ENCODE measurements around the gene TSHR.

Gene TSHR

DNA sequence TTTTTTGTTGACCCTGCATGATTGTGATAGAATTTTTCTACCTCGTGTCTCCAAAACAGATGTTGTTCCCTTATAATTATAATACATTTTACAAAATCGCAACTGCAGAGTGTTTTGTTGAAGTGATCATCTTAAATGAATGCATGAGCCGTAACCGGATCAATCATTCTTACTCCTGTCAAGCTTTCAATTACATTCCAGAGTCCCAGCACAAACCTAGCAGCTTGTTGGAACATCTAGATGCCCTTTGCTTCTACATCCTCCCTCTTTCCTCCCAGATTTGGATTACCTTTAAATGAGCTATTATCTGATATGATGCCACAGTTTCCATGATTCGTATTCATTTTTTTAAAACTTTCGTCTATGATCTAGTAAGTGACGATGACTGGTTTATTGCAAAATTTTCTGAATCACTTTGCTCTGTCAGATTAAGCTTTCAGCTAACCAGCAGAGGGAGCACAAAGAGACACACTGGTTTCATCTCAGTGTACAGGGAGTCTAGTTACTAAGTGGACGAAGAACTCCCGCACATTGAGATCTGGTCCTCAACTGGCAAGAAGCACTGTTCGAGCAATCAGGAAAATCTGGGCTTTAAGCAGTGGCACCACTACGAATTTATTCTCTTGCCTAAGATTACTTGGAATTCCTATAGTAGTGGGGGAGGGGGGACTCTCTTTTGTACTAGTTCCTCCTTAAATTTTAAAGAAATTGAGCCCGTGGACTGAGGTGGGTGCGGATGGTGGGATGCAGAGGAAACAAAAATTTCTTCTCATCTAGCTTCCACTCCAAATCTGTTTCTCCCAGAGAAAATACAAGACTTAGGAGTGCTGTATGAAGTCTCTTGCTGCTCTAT lies 40.9 kb downstream of the TSHR start:
- no peak for TF ChIP-seq TOX (CRISPR knock-in tag; IDR thresholded peaks at IDR 0.05; ENCODE audit: borderline replicate concordance)
- no peak for TF ChIP-seq ESRRG (CRISPR knock-in tag; IDR thresholded peaks at IDR 0.05)
- TF ChIP-seq ZNF70 (CRISPR knock-in tag; IDR thresholded peaks at IDR 0.05), result no peak
- TF ChIP-seq ISL1 (CRISPR knock-in tag; IDR thresholded peaks at IDR 0.05), result no peak
- TF ChIP-seq ZC3H10 (CRISPR knock-in tag; IDR thresholded peaks at IDR 0.05), result no peak
- no peak for TF ChIP-seq CSDC2 (CRISPR knock-in tag; IDR thresholded peaks at IDR 0.05)
- TF ChIP-seq ZFP30 (CRISPR knock-in tag; IDR thresholded peaks at IDR 0.05), result no peak
- TF ChIP-seq OSR1 (CRISPR knock-in tag; IDR thresholded peaks at IDR 0.05), result no peak
- TF ChIP-seq ZFP3 (CRISPR knock-in tag; IDR thresholded peaks at IDR 0.05), result no peak
- TF ChIP-seq SNAI2 (CRISPR knock-in tag; IDR thresholded peaks at IDR 0.05), result no peak
- no peak for TF ChIP-seq ZNF565 (CRISPR knock-in tag; conservative IDR thresholded peaks at IDR 0.05; ENCODE audit: low read depth)
- TF ChIP-seq ARNTL (CRISPR knock-in tag; IDR thresholded peaks at IDR 0.05; ENCODE audit: borderline replicate concordance, low read depth), result no peak
- TF ChIP-seq RARB (CRISPR knock-in tag; IDR thresholded peaks at IDR 0.05), result no peak
- TF ChIP-seq PPARA (CRISPR knock-in tag; IDR thresholded peaks at IDR 0.05; ENCODE audit: borderline replicate concordance), result no peak
- TF ChIP-seq, protein P1, sequence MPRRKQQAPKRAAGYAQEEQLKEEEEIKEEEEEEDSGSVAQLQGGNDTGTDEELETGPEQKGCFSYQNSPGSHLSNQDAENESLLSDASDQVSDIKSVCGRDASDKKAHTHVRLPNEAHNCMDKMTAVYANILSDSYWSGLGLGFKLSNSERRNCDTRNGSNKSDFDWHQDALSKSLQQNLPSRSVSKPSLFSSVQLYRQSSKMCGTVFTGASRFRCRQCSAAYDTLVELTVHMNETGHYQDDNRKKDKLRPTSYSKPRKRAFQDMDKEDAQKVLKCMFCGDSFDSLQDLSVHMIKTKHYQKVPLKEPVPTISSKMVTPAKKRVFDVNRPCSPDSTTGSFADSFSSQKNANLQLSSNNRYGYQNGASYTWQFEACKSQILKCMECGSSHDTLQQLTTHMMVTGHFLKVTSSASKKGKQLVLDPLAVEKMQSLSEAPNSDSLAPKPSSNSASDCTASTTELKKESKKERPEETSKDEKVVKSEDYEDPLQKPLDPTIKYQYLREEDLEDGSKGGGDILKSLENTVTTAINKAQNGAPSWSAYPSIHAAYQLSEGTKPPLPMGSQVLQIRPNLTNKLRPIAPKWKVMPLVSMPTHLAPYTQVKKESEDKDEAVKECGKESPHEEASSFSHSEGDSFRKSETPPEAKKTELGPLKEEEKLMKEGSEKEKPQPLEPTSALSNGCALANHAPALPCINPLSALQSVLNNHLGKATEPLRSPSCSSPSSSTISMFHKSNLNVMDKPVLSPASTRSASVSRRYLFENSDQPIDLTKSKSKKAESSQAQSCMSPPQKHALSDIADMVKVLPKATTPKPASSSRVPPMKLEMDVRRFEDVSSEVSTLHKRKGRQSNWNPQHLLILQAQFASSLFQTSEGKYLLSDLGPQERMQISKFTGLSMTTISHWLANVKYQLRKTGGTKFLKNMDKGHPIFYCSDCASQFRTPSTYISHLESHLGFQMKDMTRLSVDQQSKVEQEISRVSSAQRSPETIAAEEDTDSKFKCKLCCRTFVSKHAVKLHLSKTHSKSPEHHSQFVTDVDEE (CRISPR knock-in tag; IDR thresholded peaks at IDR 0.05), result no peak
- TF ChIP-seq, protein P2, sequence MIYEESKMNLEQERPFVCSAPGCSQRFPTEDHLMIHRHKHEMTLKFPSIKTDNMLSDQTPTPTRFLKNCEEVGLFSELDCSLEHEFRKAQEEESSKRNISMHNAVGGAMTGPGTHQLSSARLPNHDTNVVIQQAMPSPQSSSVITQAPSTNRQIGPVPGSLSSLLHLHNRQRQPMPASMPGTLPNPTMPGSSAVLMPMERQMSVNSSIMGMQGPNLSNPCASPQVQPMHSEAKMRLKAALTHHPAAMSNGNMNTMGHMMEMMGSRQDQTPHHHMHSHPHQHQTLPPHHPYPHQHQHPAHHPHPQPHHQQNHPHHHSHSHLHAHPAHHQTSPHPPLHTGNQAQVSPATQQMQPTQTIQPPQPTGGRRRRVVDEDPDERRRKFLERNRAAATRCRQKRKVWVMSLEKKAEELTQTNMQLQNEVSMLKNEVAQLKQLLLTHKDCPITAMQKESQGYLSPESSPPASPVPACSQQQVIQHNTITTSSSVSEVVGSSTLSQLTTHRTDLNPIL (CRISPR knock-in tag; IDR thresholded peaks at IDR 0.05; ENCODE audit: low read depth), result no peak
- TF ChIP-seq ZNF8 (CRISPR knock-in tag; IDR thresholded peaks at IDR 0.05), result no peak
- peak; percentile 99 for ATAC-seq

DNA sequence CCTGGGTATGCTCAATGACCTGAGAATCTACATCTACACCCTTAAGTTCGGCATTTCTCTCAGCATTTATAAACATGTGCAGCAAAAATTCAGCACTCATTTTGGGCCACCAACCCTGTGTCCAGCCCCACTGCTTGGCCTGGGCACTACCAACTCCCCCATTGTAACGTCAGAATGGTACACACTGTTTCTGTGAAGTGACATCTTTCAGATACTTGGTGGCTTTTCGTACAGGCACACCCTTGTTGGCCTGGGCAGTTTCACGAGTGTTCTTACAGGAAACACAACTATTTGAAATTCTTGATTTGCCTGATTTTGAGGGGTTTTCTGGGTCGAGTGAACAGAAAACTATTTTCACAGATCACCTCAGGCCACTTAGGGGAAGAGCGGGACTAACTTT lies 46.0 kb downstream of the TSHR start:
- no peak for ATAC-seq
- no peak for TF ChIP-seq PPARA (CRISPR knock-in tag; IDR thresholded peaks at IDR 0.05; ENCODE audit: borderline replicate concordance)
- TF ChIP-seq, protein P1 (CRISPR knock-in tag; IDR thresholded peaks at IDR 0.05), result no peak
- TF ChIP-seq ARNTL (CRISPR knock-in tag; IDR thresholded peaks at IDR 0.05; ENCODE audit: borderline replicate concordance, low read depth), result no peak
- TF ChIP-seq ZNF8 (CRISPR knock-in tag; IDR thresholded peaks at IDR 0.05), result no peak
- TF ChIP-seq ZNF70 (CRISPR knock-in tag; IDR thresholded peaks at IDR 0.05), result no peak
- no peak for TF ChIP-seq TOX (CRISPR knock-in tag; IDR thresholded peaks at IDR 0.05; ENCODE audit: borderline replicate concordance)
- TF ChIP-seq ISL1 (CRISPR knock-in tag; IDR thresholded peaks at IDR 0.05), result no peak
- no peak for TF ChIP-seq ESRRG (CRISPR knock-in tag; IDR thresholded peaks at IDR 0.05)
- TF ChIP-seq, protein P3, sequence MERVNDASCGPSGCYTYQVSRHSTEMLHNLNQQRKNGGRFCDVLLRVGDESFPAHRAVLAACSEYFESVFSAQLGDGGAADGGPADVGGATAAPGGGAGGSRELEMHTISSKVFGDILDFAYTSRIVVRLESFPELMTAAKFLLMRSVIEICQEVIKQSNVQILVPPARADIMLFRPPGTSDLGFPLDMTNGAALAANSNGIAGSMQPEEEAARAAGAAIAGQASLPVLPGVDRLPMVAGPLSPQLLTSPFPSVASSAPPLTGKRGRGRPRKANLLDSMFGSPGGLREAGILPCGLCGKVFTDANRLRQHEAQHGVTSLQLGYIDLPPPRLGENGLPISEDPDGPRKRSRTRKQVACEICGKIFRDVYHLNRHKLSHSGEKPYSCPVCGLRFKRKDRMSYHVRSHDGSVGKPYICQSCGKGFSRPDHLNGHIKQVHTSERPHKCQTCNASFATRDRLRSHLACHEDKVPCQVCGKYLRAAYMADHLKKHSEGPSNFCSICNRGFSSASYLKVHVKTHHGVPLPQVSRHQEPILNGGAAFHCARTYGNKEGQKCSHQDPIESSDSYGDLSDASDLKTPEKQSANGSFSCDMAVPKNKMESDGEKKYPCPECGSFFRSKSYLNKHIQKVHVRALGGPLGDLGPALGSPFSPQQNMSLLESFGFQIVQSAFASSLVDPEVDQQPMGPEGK (CRISPR knock-in tag; IDR thresholded peaks at IDR 0.05; ENCODE audit: borderline replicate concordance), result no peak
- no peak for TF ChIP-seq BACH2 (CRISPR knock-in tag; IDR thresholded peaks at IDR 0.05; ENCODE audit: borderline replicate concordance)
- TF ChIP-seq SNAI2 (CRISPR knock-in tag; IDR thresholded peaks at IDR 0.05), result no peak
- TF ChIP-seq, protein P4, sequence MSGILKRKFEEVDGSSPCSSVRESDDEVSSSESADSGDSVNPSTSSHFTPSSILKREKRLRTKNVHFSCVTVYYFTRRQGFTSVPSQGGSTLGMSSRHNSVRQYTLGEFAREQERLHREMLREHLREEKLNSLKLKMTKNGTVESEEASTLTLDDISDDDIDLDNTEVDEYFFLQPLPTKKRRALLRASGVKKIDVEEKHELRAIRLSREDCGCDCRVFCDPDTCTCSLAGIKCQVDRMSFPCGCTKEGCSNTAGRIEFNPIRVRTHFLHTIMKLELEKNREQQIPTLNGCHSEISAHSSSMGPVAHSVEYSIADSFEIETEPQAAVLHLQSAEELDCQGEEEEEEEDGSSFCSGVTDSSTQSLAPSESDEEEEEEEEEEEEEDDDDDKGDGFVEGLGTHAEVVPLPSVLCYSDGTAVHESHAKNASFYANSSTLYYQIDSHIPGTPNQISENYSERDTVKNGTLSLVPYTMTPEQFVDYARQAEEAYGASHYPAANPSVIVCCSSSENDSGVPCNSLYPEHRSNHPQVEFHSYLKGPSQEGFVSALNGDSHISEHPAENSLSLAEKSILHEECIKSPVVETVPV (CRISPR knock-in tag; IDR thresholded peaks at IDR 0.05), result no peak
- TF ChIP-seq ZFP30 (CRISPR knock-in tag; IDR thresholded peaks at IDR 0.05), result no peak
- no peak for TF ChIP-seq ZFP3 (CRISPR knock-in tag; IDR thresholded peaks at IDR 0.05)
- no peak for TF ChIP-seq OSR1 (CRISPR knock-in tag; IDR thresholded peaks at IDR 0.05)
- TF ChIP-seq CSDC2 (CRISPR knock-in tag; IDR thresholded peaks at IDR 0.05), result no peak

Data from SK-N-SH treated with all-trans-retinoic acid at 6 μM for 48 hours (cell line).